RPMI8226 (cell line): ENCODE data around the gene CDH23.

Source experiments
- DNase-seq: peaks from one replicate; pipeline ENCODE4 v3.0.0-alpha.2; 2015

The CDH23 gene

GRCh38 chr10:71735709-71736569 is 339.2 kb downstream of the CDH23 start:
- no peak for DNase-seq

DNA sequence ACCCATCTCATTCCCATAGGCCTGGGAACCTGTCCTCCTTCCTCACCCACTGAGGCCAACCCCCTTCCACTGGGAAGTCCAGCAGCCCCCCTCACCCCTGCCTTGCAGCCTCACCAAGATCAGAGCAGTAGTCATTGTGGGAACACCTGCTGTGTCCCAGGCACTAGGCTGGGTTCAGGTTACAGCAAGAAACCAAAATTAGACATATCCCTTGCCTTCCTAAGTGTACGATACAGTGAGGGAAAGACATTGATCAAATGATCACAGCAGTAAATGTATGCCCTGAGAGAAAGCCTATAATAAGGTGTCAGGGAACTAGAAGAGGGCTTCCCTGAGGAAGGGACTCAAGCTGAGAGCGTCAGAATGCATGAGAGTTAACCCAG is 339.8 kb downstream of the CDH23 start:
- no peak for DNase-seq

- no peak for DNase-seq
Observed at GRCh38 chr10:71737001-71737833, 340.5 kb downstream of the CDH23 start.

DNA sequence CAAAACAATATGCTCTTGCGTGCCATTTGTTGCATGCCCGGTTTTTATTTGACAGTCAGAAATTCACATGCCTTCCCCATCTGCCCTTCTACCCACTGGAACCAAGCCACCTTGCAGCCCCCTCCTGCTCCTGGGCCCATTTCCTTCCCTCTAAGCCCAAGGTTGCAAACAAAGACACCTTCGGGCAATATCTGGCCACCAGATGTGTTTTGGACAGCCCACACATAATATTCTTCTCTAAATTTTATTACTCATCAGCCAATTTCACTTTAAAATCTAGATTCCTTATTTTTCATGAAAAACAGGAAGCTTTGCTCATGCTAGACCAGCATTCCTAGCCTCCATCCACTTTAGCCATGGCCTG is 341.1 kb downstream of the CDH23 start:
- DNase-seq: no peak

GRCh38 chr10:71739358-71739900 is 342.7 kb downstream of the CDH23 start:
- DNase-seq: no peak

- DNase-seq: peak; percentile 27
Observed at GRCh38 chr10:71740069-71740653, 343.4 kb downstream of the CDH23 start.

DNA sequence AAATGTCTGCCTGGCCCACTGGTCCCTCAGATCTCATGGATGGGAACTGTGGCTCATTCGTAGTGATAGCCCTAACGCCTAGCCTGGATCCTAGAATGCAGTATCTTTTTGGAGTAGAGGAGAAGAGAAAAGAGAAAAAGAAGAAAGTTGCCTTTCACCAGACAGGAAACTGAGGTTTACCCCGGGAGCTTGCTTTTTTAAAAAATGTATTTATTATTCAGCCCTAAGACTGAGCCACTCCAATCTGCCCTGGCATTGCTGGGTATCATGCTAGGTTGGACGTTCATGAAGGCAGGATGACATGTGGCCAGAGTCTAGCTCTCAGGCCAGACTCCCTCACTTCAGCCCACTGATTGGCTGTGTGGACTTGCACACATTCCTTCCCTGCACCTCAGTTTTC is 344.3 kb downstream of the CDH23 start:
- no peak for DNase-seq

- no peak for DNase-seq
Observed at GRCh38 chr10:71741671-71742070, 345.0 kb downstream of the CDH23 start.

DNA sequence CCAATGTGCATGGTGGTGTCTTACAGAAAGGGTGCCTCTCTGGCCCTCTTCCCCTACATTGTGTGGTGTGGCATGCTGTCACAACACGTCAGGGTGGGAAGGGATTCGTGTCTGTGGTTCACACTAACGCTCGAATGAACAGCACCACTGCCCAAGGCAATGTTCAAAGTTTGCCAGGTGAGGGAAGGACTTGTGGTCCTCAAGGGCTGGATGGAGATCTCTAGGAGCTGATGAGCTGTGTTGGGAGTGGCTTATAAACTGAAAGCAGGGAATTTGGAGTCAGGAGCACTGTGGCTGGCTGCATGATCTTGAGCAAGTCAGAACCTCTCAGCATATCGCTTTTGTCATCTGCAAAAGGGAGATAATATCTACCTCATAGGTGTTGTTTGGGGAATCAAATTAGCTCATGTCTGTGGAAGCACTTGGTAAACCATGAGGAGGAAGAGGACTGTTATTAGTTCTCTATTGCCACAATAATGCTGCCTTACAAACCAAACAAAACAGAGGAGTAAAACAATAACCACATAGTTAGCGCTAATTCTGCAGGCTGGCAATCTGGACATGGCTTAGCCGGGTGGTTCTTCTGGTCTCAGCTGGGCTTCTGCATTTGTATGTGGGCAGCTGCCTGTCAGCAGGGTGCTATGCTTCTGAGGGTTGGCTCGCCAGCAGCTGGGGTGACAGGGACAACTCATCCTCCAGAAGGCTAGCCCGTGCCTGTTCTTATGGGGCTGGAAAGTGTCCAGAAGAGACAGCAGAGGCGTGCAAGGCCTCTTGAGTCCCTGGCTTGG is 345.8 kb downstream of the CDH23 start:
- no peak for DNase-seq

DNA sequence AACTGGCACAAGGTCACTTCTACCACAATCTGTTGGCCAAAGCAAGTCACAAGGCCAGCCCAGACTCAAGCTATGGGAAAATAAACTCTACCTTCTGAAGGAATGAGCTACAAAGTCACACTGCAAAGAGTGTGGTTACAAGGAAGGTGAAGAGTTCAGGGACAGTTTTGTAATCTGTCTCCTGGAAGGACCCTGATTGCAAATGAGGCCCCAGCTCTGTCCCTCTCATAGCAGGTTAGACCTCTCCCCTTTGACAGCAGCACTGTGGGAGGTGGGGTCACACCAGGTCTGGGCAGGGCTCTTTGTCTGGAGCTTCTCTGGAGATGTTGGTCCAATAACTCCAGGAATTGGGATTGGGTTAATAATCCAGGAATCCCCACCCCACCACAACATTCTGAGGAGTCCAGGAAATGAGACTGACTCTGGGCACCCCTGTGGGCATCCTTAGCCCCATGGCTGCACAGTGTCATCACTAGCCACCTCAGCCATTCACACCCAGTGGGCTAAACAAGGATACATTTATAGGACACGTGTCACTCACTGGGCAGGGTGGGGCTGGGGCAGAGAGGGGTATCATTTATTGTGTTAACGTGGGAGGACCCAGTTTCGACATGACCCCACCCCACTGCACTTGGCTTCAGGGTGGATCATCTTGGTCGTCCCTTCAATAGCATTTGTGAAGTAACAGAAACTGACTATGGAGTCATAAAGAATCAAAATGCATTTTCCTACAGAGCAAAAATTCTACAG is 346.5 kb downstream of the CDH23 start:
- DNase-seq: no peak

GRCh38 chr10:71743866-71744265 is 347.1 kb downstream of the CDH23 start:
- no peak for DNase-seq

GRCh38 chr10:71744897-71745663 is 348.4 kb downstream of the CDH23 start:
- DNase-seq: no peak

DNA sequence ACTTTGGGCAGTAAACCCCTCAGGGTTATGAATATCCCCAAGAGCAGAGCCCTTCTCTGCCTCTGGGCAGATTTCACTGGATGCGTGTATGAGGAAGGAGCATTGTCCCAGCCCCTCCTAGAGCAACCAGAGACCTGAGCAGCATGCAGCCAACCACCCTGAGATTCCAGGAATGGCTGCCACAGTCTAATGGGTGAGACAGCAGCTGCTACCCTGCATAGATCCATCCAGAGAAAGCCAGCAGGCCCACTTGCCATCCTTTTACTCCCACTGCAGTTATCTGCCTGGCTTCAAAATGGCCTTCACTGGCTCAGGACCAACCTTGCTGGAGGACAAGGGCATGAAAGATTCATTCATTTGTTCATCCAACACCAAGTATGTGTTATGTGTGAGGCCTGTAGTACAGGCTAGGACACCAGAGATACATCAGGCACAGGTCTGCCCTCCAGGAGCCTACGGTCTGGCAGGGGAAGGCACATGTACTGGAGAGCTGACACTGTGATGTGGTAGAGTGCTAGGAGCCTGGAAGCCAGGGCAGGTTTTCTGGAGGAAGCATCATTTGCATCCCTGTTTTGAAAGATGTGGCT is 349.0 kb downstream of the CDH23 start:
- no peak for DNase-seq

GRCh38 chr10:71746344-71747037 is 349.8 kb downstream of the CDH23 start:
- DNase-seq: peak; percentile 27

DNA sequence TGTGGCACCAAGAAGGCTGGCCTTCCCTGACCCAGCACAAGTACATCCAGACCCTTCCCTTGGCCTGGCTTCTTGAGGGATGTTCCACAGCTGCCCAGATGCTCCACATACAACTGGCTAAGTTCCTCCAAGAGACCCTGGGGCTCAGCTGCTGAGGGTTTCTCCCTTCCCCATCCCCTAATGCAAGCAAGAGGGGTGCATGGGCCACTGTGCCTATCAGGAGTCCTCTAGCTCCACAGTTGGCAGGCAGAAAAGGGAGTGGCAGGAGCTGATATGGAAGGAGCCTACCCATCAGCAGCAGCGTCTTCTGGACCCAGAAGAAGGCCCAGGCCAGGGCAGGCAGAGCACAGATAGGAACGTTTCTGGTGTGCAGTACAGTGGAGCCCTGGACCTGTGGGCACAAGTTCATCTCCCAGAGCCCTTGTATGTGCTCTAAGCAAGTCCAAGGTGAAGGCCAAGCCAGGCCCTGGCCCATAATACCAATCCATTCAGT is 350.4 kb downstream of the CDH23 start:
- no peak for DNase-seq

DNA sequence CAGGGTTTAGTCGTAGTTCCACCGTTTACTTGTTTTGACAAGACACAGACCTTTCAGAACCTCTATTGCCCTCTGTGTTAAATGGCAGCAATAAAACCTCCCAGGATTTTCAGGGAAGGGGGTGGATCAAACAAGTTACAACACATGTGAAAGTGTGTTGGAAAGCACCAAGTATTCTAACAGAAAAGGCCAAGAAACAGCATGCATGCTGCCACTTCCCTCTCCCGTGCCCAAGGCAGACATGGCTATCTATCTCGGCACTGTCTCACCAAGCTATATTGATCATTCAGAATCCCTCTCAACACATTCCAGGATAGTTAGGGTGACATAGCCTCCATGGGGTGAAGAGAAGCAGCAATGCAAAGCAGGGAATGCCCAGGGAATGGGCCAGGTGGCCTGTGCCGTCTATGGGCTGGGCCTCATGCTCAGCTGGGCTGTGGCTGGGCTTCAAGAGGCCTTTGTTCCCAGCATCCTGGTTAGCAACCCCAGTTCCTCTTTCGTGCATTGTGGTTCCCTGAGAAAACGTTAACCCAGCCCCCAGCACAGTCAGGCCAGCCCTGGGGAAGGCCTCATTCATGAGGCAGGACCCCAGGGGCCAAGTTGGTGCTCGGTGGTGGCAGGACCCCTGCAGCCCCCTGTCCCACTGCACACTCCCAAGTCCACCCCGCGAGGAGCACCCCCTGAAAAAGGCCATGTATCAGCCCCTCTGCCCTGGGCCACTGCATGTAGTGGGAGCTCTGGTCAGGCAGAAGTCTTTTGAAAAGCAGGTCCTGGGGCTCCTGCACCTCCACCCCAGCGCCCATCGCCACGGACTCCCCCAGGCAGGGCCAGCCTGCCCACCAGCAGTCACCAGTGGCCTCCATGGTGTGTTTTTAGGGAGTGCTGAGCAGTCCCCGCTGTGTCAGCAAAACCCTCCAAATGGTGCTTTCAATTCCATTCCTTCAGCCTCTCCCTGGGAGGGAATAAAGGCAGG is 351.1 kb downstream of the CDH23 start:
- DNase-seq: peak; percentile 30

DNA sequence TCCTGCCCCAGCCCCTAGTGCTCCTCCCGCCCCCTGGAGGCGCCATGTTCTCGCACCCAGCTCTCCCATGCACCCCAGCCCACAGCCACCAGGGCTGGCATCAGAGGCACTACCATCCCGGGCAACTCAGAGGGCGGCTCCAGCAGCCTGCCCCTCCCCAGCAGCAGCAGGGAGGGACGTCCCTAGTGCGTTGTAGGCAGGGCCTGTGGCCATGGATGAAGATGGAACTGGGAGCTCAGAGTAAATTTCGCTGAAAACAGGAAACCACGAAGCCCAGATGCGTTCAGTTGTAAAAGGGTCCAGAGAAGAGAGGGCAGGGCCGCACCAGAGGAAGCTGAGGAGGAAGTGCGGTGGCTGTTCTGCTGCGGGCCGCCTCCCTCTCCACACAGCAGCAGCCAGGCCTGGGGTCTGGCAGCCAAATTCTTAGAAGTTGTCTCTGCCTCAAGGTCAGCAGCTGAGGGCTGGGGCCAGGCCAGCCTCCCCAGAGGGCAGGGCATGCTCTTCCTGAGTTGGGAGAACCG is 352.0 kb downstream of the CDH23 start:
- peak; percentile 78 for DNase-seq

DNA sequence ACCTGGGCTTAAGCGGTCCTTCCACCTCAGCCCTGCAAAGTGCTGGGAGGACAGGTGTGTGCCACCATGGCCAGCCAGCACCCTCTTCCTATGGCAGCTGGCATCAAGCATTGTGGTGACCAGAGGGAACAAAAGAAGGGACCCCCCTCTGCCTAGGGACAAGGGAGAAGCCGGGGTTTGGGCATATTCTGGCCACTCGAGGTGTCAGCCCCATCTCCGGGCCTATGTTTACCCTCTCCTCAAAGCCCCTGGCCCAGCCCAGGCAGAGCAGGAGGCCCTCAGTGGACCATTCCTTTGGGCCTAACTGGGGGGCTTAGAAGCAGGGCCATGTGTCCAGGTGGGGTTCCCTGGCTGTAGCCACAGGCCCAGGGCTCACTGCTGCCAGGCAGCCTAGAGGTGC is 352.7 kb downstream of the CDH23 start:
- no peak for DNase-seq
